Caco-2 (cell line): ENCODE results near the gene ARHGAP18. TPM values are rescaled to one million over a fixed set of nuclear protein-coding genes. Genes with fewer than 3 reads are reported as not detected.

Experiments used
- BruUV-seq: library from RNA; stranded (reverse); fragments of 400-500 nt; replicated peaks from 2 replicates; lab custom pipeline; 2021; lab: Mats Ljungman, UMichigan
- CTCF ChIA-PET: fragments of 300-600 bp; sonication (Branson Sonifier 250); formaldehyde crosslinking; loops from one replicate; lab custom pipeline; 2022; ENCODE audit warnings: antibody characterized with exemption; lab: Charles Lee
- POLR2A ChIA-PET: fragments of 300-600 bp; sonication (Branson Sonifier 250); formaldehyde crosslinking; loops from one replicate; lab custom pipeline; 2022; ENCODE audit warnings: antibody characterized with exemption; lab: Charles Lee
- DNase-seq, 2 experiments: peaks; one replicate each; pipeline versions ENCODE4 v3.0.0 to v3.0.0-alpha.2; 2020 to 2022
- H3K27me3 ChIP-seq: replicated peaks from 2 replicates; pipeline ENCODE4 v1.6.0; 2011; ENCODE audit warnings: low read length; ENCODE audit not compliant: control insufficient read depth, insufficient read depth
- H3K36me3 ChIP-seq: 2 replicates; pipeline ENCODE4 v1.5.1; 2011; ENCODE audit warnings: low read length; ENCODE audit not compliant: control insufficient read depth, insufficient read depth
- H3K4me1 ChIP-seq: fragments of 250-450 bp; sonication (Bioruptor Pico); 2 replicates; pipeline ENCODE4 v1.5.1; 2020; ENCODE audit warnings: mild to moderate bottlenecking
- H3K4me3 ChIP-seq: 2 replicates; pipeline ENCODE4 v1.5.1; 2011; ENCODE audit warnings: low read depth, mild to moderate bottlenecking, control low read depth, low read length
- H3K9me3 ChIP-seq: fragments of 250-450 bp; sonication (Bioruptor Pico); 2 replicates; pipeline ENCODE4 v1.5.1; 2020; ENCODE audit warnings: mild to moderate bottlenecking, moderate library complexity
- H3K27ac Mint-ChIP-seq: one replicate; pipeline ENCODE4 v1.8.0; 2022; ENCODE audit warnings: mixed read lengths; ENCODE audit not compliant: unreplicated experiment
- H3K27me3 Mint-ChIP-seq: one replicate; pipeline ENCODE4 v1.8.0; 2022; ENCODE audit warnings: mixed read lengths; ENCODE audit not compliant: insufficient read depth, unreplicated experiment
- H3K36me3 Mint-ChIP-seq: one replicate; pipeline ENCODE4 v1.8.0; 2022; ENCODE audit warnings: mild to moderate bottlenecking, mixed read lengths; ENCODE audit not compliant: insufficient read depth, unreplicated experiment
- H3K4me1 Mint-ChIP-seq: one replicate; pipeline ENCODE4 v1.8.0; 2022; ENCODE audit warnings: low read depth, mixed read lengths; ENCODE audit not compliant: unreplicated experiment
- H3K4me3 Mint-ChIP-seq: one replicate; pipeline ENCODE4 v1.8.0; 2022; ENCODE audit warnings: mild to moderate bottlenecking, moderate library complexity, mixed read lengths; ENCODE audit not compliant: unreplicated experiment
- H3K9me3 Mint-ChIP-seq: one replicate; pipeline ENCODE4 v1.8.0; 2022; ENCODE audit warnings: mixed read lengths; ENCODE audit not compliant: unreplicated experiment
- intact Hi-C: fragments of 100-400 bp; cut with micrococcal nuclease; formaldehyde crosslinking; loops from one replicate; pipeline ENCODE4 v1.10.0; 2022; ENCODE audit not compliant: unreplicated experiment
- total RNA-seq: library from RNA; stranded (reverse); gene quantifications from 2 replicates; pipeline ENCODE4 v1.2.3, GENCODE V29; 2022
- TF ChIP-seq, protein P1 (sequence below), 2 experiments: fragments of 200-600 bp in 1 of 2; IDR thresholded peaks; 1 replicate in 1 of 2; 2 replicates in 1 of 2; pipeline versions ENCODE4 v1.5.1 to v1.8.0; 2011 to 2022; ENCODE audit warnings: antibody characterized with exemption in 1 of 2, control low read depth in 1 of 2, inconsistent platforms in 1 of 2, low read depth in 1 of 2, low read length in 1 of 2, mild to moderate bottlenecking in 1 of 2, moderate library complexity in 1 of 2; ENCODE audit not compliant: insufficient read depth in 1 of 2, severe bottlenecking in 1 of 2, unreplicated experiment in 1 of 2

Gene ARHGAP18
- total RNA-seq, 1 experiment from 2014 or later: 15.0 TPM

DNA sequence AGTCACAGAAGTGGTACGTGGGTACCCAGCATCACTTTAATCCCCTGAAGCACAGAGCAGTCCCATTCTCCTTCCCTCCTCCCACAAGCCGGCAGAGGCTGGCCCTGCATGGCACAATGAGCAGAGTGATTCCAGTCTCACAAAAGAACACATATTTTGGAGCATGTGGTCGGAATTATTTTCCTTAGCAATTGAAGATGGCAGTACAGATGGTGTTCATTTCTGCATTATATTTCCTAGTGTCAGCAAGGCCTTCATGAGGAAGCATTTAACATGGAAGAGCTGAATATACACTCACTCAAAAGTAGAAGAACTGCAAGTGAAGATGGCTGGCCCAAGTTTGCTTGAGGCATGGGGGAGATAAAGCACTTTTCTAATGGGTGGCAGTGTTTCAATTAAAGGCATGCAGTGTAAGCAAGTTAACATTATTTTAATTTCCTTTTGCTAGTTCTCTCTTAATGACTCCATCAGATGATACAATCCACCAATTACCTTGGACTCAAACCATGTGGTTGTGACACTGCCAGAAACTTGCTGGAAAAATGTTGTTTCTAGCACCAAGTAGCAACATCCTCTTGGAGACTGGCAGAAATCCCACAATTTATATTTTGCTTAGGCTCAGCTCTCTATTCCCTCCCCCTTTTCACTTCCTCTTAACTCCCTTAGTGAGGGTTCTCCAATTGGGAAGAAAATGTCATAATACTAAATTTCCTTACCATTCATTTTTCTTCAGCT lies 74.4 kb downstream of the ARHGAP18 start:
- CTCF ChIA-PET: no interaction called here
- no peaks in the 10 kb centered on the region for H3K27me3 ChIP-seq
- Mint-ChIP-seq H3K9me3 (no peaks in the 10 kb centered on the region), H3K27me3 (no peaks in the 10 kb centered on the region), H3K36me3 (peaks cover 10% of the 10 kb centered on the region), H3K27ac (no peak overlapping the region), H3K4me1 (peaks cover 9% of the 10 kb centered on the region), H3K4me3 (no peak overlapping the region)
- H3K9me3 ChIP-seq: no peaks in the 10 kb centered on the region
- TF ChIP-seq, protein P1, sequence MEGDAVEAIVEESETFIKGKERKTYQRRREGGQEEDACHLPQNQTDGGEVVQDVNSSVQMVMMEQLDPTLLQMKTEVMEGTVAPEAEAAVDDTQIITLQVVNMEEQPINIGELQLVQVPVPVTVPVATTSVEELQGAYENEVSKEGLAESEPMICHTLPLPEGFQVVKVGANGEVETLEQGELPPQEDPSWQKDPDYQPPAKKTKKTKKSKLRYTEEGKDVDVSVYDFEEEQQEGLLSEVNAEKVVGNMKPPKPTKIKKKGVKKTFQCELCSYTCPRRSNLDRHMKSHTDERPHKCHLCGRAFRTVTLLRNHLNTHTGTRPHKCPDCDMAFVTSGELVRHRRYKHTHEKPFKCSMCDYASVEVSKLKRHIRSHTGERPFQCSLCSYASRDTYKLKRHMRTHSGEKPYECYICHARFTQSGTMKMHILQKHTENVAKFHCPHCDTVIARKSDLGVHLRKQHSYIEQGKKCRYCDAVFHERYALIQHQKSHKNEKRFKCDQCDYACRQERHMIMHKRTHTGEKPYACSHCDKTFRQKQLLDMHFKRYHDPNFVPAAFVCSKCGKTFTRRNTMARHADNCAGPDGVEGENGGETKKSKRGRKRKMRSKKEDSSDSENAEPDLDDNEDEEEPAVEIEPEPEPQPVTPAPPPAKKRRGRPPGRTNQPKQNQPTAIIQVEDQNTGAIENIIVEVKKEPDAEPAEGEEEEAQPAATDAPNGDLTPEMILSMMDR (IDR thresholded peaks at IDR 0.05; ENCODE audit: insufficient read depth in 1 of 2, low read depth in 1 of 2, low read length in 1 of 2, severe bottlenecking in 1 of 2, unreplicated experiment in 1 of 2): no peak
- BruUV-seq: no TSS peak
- peaks cover 27% of the 10 kb centered on the region for H3K4me1 ChIP-seq
- H3K36me3 ChIP-seq: 0 out of 2 replicates have a peak, but pooled peaks cover 1% of the 10 kb centered on the region
- intact Hi-C loops: no loop called here
- no peak overlapping the region for H3K4me3 ChIP-seq
- POLR2A ChIA-PET: no interaction called here
- DNase-seq: no peak

DNA sequence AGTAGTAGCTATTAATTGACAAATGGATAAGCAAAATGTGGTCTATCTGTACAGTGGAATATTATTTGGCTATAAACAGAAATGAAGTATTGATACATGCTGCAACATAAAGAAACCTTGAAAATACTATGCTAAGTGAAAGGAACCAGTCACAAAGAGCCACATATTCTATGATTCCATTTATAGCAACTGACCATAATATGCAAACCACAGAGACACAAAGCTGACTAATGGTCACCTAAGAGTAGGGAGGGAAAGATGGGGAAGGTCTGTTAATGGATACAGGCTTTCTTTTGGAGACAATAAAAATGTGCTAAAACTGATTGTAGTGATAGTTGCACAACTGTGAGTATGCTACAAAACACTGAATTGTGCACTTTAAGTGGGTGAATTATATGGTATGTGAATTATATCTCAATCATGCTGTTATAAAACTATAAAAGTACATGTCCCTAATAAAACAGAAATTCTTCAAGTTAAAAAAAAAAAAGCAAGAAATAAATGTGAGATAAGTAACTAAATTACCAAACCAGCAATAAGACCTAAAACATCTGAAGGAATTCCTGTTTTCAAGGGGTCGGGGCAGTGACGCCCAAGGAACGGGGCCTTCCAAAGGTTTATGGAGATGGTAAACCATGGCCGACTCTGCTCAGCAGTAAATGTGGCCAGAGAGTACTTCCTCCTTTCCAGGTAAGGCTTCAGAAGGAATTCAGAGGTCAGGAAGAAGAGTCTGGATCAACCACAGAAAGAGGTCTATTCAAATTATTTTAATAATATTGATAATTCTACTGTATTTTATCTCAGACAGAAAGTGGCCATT lies 75.4 kb downstream of the ARHGAP18 start:
- DNase-seq: no peak
- no peak overlapping the region for H3K27ac Mint-ChIP-seq
- no peak overlapping the region for H3K4me3 Mint-ChIP-seq

DNA sequence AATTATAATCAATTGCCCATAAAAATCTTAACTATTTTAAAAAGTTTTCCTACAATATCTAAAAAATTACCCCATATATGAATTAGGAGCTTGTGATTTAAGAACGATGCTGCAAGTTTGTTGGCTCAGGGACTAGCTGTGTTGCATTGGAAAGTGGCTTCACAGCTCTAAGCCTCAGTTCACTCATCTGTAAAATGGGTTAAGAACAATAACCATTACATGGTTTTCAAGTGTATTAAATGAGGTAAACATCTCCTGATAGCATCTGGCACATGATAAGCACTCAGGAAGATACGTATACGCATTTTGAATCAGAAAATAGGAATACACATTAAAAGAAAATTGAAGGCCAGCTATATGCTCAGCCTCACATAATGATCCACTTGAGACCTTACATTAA lies 76.4 kb downstream of the ARHGAP18 start:
- Mint-ChIP-seq H3K27me3 (no peaks in the 10 kb centered on the region), H3K4me1 (peaks cover 9% of the 10 kb centered on the region), H3K27ac (no peak overlapping the region), H3K9me3 (no peaks in the 10 kb centered on the region), H3K4me3 (no peak overlapping the region), H3K36me3 (peaks cover 10% of the 10 kb centered on the region)
- Histone ChIP-seq H3K9me3 (no peaks in the 10 kb centered on the region), H3K36me3 (0 out of 2 replicates have a peak, but pooled peaks cover 1% of the 10 kb centered on the region), H3K4me3 (no peak overlapping the region), H3K4me1 (peaks cover 18% of the 10 kb centered on the region), H3K27me3 (no peaks in the 10 kb centered on the region)
- ChIA-PET CTCF (no interaction called here), POLR2A (no interaction called here)
- TF ChIP-seq, protein P1 (IDR thresholded peaks at IDR 0.05; ENCODE audit: insufficient read depth in 1 of 2, low read depth in 1 of 2, low read length in 1 of 2, severe bottlenecking in 1 of 2, unreplicated experiment in 1 of 2): no peak
- intact Hi-C loops: no loop called here
- no TSS peak for BruUV-seq
- DNase-seq: no peak

More for the DNA sequence above, 75.4 kb downstream of the ARHGAP18 start:
- ChIA-PET CTCF (no interaction called here), POLR2A (no interaction called here)
- H3K9me3 Mint-ChIP-seq: no peaks in the 10 kb centered on the region
- H3K4me1 ChIP-seq: peaks cover 27% of the 10 kb centered on the region
- H3K36me3 ChIP-seq: 0 out of 2 replicates have a peak, but pooled peaks cover 1% of the 10 kb centered on the region
- H3K4me1 Mint-ChIP-seq: peaks cover 9% of the 10 kb centered on the region
- no peak overlapping the region for H3K4me3 ChIP-seq
- no peaks in the 10 kb centered on the region for H3K27me3 ChIP-seq
- TF ChIP-seq, protein P1 (IDR thresholded peaks at IDR 0.05; ENCODE audit: insufficient read depth in 1 of 2, low read depth in 1 of 2, low read length in 1 of 2, severe bottlenecking in 1 of 2, unreplicated experiment in 1 of 2): no peak
- BruUV-seq: no TSS peak
- intact Hi-C loops: no loop called here
- no peaks in the 10 kb centered on the region for H3K9me3 ChIP-seq
- no peaks in the 10 kb centered on the region for H3K27me3 Mint-ChIP-seq
- peaks cover 10% of the 10 kb centered on the region for H3K36me3 Mint-ChIP-seq
